ENCODE results near the gene ALDH1L1. TPM values are rescaled to one million over a fixed set of nuclear protein-coding genes. Genes with fewer than 3 reads are reported as not detected.

The ALDH1L1 gene
- polyA plus RNA-seq, 1 donor: 40.4 TPM

DNA sequence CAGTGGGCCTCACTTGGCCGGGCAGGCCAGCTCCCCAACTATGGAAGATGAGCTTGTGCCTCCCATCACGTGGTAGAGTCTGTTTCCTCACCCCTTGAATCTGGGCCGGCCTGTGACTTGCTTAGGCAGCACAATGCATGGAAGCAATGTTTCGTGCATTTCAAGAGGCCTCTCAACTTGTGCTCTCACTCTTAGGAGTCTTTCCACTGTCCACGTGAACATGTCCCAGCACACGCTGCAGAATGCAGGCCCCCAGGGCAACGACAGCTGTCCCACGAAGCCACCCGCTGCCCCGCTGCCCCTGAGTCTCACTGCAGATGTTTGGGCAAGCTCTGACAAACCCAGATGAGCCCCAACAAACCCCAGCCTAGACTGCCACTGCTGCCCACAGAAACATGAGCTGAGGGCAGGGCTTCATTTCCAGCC, 69.2 kb downstream of the ALDH1L1 start:
- H3K9me3 ChIP-seq (ENCODE audit: control insufficient read depth, low read depth, low read length): no peaks in the 10 kb centered on the region
- no peak overlapping the region for H3K27ac ChIP-seq (ENCODE audit: low read length)
- no CpG with 5 or more reads among the region's 10 CpGs for WGBS (ENCODE audit: insufficient coverage, low lambda C conversion rate)
- H3K4me1 ChIP-seq (ENCODE audit: control insufficient read depth, insufficient read depth, low read length): no peaks in the 10 kb centered on the region
- peaks cover 49% of the 10 kb centered on the region for H3K36me3 ChIP-seq (ENCODE audit: control insufficient read depth, insufficient read depth, low read length)
- H3K27me3 ChIP-seq (ENCODE audit: control insufficient read depth, insufficient read depth, low read length): no peaks in the 10 kb centered on the region
- H3K4me3 ChIP-seq (ENCODE audit: low read length): no peak overlapping the region
- DNase-seq: no peak

DNA sequence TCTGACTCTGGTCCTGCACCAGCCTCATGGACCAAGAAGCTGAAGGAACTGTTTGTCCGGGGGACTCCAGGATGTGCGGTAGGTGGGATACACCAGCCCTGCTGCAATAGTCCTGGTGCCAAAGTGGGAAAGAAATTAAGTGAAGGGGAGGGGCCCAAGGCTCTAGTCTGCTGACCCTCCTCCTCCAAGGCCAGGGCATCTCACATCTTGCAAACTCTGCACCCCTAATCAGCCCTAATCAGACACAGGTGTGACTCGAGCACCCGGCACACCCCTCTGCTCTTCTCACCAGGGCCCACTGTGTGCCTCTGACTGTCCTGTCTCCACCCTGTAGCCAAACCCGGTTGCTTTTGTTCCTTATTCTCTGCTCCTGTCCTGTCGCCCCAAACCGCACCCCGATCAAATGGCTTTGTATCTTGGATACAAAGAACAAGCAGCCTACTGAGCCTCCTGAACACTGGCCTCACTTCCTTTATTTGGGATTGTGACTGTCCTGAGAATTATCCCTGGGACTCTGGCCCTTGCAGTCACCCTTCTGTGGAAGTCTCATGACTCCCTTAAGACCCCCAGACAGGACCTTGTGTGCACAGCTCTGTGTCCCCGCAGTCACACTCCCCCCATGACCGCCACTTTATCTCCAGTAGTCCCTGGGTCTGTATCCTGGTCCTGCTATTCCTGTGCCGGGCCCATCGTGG, 69.8 kb downstream of the ALDH1L1 start:
- no peaks in the 10 kb centered on the region for H3K4me1 ChIP-seq (ENCODE audit: control insufficient read depth, insufficient read depth, low read length)
- no CpG with 5 or more reads among the region's 12 CpGs for WGBS (ENCODE audit: insufficient coverage, low lambda C conversion rate)
- no peak for DNase-seq
- H3K27ac ChIP-seq (ENCODE audit: low read length): no peak overlapping the region
- no peaks in the 10 kb centered on the region for H3K27me3 ChIP-seq (ENCODE audit: control insufficient read depth, insufficient read depth, low read length)
- no peaks in the 10 kb centered on the region for H3K9me3 ChIP-seq (ENCODE audit: control insufficient read depth, low read depth, low read length)
- H3K4me3 ChIP-seq (ENCODE audit: low read length): no peak overlapping the region
- peaks cover 54% of the 10 kb centered on the region for H3K36me3 ChIP-seq (ENCODE audit: control insufficient read depth, insufficient read depth, low read length)

DNA sequence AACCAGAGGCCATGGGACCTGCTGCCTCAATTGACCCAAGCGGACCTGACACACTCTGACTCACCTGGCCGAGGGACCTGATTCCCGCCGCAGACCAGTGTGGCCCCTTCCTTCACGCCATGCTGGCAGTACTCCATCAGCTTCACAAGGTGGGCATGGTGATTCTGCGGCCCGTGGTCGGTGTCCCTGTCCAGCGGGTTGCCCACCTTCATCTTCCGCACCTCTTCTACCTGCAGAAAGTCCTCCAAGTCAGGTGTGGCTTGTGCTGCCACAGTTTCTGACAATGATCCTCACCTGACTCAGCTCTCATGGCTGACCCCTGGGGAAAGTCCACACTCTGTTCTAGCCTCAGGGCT, 70.5 kb downstream of the ALDH1L1 start:
- H3K4me3 ChIP-seq (ENCODE audit: low read length): no peak overlapping the region
- no CpG with 5 or more reads among the region's 10 CpGs for WGBS (ENCODE audit: insufficient coverage, low lambda C conversion rate)
- no peaks in the 10 kb centered on the region for H3K9me3 ChIP-seq (ENCODE audit: control insufficient read depth, low read depth, low read length)
- H3K27ac ChIP-seq (ENCODE audit: low read length): no peak overlapping the region
- H3K36me3 ChIP-seq (ENCODE audit: control insufficient read depth, insufficient read depth, low read length): peaks cover 56% of the 10 kb centered on the region
- no peaks in the 10 kb centered on the region for H3K27me3 ChIP-seq (ENCODE audit: control insufficient read depth, insufficient read depth, low read length)
- DNase-seq: no peak
- H3K4me1 ChIP-seq (ENCODE audit: control insufficient read depth, insufficient read depth, low read length): no peaks in the 10 kb centered on the region

DNA sequence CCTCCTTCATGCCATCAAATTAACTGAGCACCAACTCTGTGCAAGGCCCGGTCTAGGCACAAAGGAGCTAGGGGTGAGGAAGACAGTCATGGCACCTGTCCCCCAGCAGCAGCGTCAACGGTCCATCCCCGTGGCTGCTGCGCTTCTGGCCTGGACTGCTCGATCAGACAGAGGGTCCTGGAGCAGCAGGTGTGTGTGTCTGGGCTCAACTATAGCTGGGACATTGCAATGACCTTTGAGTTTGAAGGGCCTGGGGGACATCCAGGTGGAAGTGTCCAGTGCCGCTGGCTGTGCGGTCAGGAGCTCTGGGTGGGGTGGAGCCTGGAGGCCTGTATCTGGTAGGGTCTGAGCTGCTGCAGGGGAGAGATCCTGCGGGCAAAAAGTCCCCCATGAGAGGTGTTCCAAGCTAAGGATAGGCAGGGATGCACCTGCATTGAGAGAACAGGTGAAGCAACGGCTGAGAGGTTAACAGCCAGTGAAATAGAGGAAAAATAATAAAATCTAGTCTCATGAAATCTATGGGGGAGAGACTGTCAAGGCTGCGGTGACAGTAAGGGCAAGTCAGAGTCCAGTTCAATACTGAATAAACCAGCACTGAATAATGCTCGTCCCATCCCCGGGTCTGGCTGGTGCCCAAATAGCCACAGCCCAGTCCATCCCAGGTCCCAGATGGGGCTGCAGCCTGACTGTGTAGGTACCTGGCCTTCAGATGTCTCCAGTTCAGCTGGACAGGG, 71.1 kb downstream of the ALDH1L1 start:
- 100% methylated on average over 1 of the region's 13 CpGs for WGBS (ENCODE audit: insufficient coverage, low lambda C conversion rate)
- Histone ChIP-seq H3K36me3 (ENCODE audit: control insufficient read depth, insufficient read depth, low read length) (peaks cover 59% of the 10 kb centered on the region), H3K4me1 (ENCODE audit: control insufficient read depth, insufficient read depth, low read length) (no peaks in the 10 kb centered on the region), H3K9me3 (ENCODE audit: control insufficient read depth, low read depth, low read length) (no peaks in the 10 kb centered on the region), H3K27ac (ENCODE audit: low read length) (no peak overlapping the region), H3K4me3 (ENCODE audit: low read length) (no peak overlapping the region), H3K27me3 (ENCODE audit: control insufficient read depth, insufficient read depth, low read length) (no peaks in the 10 kb centered on the region)
- no peak for DNase-seq

DNA sequence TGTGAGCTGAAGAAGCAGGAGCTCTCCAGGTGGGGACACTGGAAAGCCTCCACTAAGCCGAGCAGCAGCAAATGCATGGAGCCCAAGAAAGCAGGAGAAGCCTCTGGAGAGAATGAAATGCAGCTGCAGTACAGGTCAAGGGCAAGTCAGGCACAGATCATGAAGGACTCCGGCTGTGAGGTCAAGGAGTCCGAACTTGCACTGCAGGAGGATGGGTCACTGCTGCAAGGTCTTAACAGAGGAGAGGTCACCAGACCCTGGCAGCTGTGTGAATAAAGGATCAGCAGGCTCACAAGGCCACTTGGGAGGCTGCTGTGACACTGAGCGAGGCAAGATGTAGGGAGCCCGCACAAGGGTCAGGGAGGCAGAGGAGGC, 71.7 kb downstream of the ALDH1L1 start:
- no peaks in the 10 kb centered on the region for H3K27me3 ChIP-seq (ENCODE audit: control insufficient read depth, insufficient read depth, low read length)
- H3K36me3 ChIP-seq (ENCODE audit: control insufficient read depth, insufficient read depth, low read length): peaks cover 61% of the 10 kb centered on the region
- no peak overlapping the region for H3K4me3 ChIP-seq (ENCODE audit: low read length)
- no peak for DNase-seq
- H3K27ac ChIP-seq (ENCODE audit: low read length): no peak overlapping the region
- no peaks in the 10 kb centered on the region for H3K9me3 ChIP-seq (ENCODE audit: control insufficient read depth, low read depth, low read length)
- WGBS (ENCODE audit: insufficient coverage, low lambda C conversion rate): no CpG with 5 or more reads among the region's 5 CpGs
- no peaks in the 10 kb centered on the region for H3K4me1 ChIP-seq (ENCODE audit: control insufficient read depth, insufficient read depth, low read length)

DNA sequence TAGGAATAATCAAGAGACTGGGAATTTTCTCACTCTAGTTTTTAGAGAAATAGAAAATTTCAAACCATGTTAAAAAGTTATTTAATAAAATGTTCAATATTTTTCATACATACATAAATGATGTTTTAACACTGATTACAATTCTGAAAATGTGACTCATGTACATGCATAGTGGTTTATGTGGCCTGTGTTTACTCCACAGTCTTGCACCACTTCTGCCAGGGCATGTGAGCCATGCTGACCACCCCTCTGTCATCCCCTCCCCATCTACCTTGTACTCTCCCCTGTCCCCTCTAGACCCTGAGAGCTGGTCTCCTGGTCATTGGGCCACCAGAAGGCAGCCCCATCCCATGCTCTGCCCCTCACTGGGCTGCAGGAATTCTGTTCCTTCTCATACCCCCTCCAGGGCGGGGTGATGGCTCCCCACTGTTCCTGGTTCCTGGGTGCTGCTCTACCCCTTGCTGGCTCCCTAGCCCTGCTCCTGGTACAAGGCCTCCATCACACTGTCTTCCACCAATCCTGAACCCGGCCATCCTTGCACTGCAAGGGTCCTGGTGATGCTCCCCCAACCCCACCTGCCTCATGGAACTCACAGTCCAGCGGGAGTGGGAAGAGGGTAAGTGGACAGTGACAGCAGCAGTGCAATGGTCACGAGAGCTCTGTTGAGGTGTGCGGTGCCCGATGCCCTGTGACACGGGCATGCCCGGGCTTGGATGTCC, 72.3 kb downstream of the ALDH1L1 start:
- no peak overlapping the region for H3K27ac ChIP-seq (ENCODE audit: low read length)
- no peaks in the 10 kb centered on the region for H3K9me3 ChIP-seq (ENCODE audit: control insufficient read depth, low read depth, low read length)
- DNase-seq: no peak
- H3K36me3 ChIP-seq (ENCODE audit: control insufficient read depth, insufficient read depth, low read length): peaks cover 61% of the 10 kb centered on the region
- no peaks in the 10 kb centered on the region for H3K27me3 ChIP-seq (ENCODE audit: control insufficient read depth, insufficient read depth, low read length)
- WGBS (ENCODE audit: insufficient coverage, low lambda C conversion rate): no CpG with 5 or more reads among the region's 8 CpGs
- H3K4me3 ChIP-seq (ENCODE audit: low read length): no peak overlapping the region
- no peaks in the 10 kb centered on the region for H3K4me1 ChIP-seq (ENCODE audit: control insufficient read depth, insufficient read depth, low read length)

DNA sequence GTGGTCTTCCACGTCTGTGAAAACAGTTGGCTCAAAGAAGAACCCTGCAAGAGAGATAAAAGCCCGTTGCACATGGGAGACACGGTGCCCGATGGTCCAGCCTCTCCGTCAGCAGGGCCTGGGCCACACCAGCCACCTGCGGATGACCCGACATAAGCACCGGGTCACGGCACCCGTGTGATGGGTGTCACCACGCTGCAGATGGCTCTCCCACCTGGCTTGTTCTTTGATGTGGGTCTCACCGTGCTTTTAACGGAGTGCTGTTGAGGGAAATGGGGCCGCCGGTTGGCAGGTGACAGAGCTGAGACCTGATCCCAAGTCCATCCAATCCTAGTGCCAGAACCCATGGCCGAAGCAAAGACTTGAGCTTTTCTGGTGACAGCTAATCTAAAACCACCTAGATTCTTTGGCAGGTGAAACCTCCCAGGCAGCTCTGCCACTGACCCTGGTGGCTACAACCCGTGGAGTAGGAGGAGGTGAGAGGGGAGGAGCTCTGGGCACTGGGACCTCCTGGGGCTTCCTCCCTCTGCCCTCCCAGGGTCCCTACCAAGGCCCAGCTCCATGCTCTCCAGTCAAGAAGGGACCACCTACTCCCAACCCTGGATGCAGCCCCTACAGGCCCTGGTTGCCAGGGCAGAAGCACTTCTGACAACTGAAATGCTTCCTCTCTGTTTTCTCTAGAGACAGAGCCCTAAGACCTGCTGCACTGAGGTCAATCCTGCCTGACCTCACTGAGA, 73.0 kb downstream of the ALDH1L1 start:
- Histone ChIP-seq H3K4me3 (ENCODE audit: low read length) (no peak overlapping the region), H3K36me3 (ENCODE audit: control insufficient read depth, insufficient read depth, low read length) (peaks cover 60% of the 10 kb centered on the region), H3K9me3 (ENCODE audit: control insufficient read depth, low read depth, low read length) (no peaks in the 10 kb centered on the region), H3K4me1 (ENCODE audit: control insufficient read depth, insufficient read depth, low read length) (no peaks in the 10 kb centered on the region), H3K27ac (ENCODE audit: low read length) (no peak overlapping the region), H3K27me3 (ENCODE audit: control insufficient read depth, insufficient read depth, low read length) (no peaks in the 10 kb centered on the region)
- no peak for DNase-seq
- WGBS (ENCODE audit: insufficient coverage, low lambda C conversion rate): no CpG with 5 or more reads among the region's 17 CpGs

DNA sequence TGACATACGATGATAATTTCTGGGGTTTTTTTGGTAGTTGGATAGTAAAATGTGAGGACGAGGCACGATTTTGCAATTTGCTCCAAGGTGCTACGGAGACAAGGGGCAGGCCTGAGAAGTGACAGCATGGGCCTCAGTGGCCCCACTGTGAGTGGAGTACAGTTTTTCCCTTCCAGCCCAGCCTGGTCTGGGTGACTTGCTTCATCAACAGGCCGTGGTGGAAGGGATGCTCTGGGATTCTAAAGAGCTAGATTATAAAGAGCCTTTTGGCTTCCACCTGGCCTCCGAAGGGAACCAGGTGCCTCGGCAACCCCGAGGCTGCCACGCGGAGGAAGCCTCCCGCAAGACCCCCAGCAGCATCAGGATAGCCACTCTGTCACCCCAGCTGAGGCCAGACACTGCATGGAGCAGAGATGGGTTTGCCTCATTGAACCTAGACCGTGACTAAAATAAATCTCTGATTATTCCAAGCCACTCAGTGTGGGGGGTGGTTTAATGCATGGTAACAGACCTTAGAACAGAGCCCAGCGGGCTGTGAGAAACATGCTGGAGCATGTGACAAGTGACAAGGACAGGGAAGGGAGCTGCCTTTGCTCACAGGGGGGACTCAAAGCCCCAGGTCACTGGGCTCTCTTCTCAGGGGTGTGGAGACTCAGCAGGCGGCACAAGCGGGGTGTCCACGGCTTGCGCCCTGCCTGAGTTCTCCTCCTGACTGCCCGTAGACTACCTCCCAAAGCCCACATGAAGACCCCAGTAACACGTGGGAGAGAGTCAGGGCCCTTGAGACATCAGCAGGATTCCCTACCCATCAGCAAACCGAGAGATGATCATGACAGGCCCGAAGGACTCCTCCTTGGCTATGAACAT, 73.8 kb downstream of the ALDH1L1 start:
- Histone ChIP-seq H3K4me3 (ENCODE audit: low read length) (no peak overlapping the region), H3K9me3 (ENCODE audit: control insufficient read depth, low read depth, low read length) (no peaks in the 10 kb centered on the region), H3K27ac (ENCODE audit: low read length) (no peak overlapping the region), H3K4me1 (ENCODE audit: control insufficient read depth, insufficient read depth, low read length) (no peaks in the 10 kb centered on the region), H3K36me3 (ENCODE audit: control insufficient read depth, insufficient read depth, low read length) (peaks cover 55% of the 10 kb centered on the region), H3K27me3 (ENCODE audit: control insufficient read depth, insufficient read depth, low read length) (no peaks in the 10 kb centered on the region)
- no CpG with 5 or more reads among the region's 21 CpGs for WGBS (ENCODE audit: insufficient coverage, low lambda C conversion rate)
- no peak for DNase-seq

DNA sequence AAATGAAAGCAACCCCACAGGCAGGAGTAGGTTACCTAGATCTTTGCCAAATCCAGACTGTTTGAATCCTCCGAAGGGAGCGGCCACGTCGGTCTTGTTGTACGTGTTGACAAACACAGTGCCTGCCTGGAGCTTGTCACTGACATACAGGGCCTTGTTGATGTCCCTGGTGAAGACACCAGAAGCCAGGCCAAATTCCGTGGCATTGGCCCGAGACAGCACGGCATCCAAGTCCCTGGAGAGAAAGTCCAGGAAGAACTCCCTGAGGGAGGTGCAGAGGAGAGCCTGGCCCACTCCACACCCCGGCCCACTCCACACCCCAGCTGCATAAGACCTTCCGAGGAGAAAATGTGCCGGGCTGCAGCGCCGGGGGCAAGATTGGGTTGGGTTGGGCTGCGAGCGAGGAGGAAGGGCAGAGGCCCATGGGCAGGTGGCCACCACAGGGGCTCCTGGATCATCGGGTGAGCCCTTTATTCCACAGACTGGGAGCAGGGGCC, 74.6 kb downstream of the ALDH1L1 start:
- Histone ChIP-seq H3K9me3 (ENCODE audit: control insufficient read depth, low read depth, low read length) (no peaks in the 10 kb centered on the region), H3K27me3 (ENCODE audit: control insufficient read depth, insufficient read depth, low read length) (no peaks in the 10 kb centered on the region), H3K36me3 (ENCODE audit: control insufficient read depth, insufficient read depth, low read length) (peaks cover 54% of the 10 kb centered on the region), H3K4me1 (ENCODE audit: control insufficient read depth, insufficient read depth, low read length) (no peaks in the 10 kb centered on the region), H3K27ac (ENCODE audit: low read length) (no peak overlapping the region), H3K4me3 (ENCODE audit: low read length) (no peak overlapping the region)
- no CpG with 5 or more reads among the region's 16 CpGs for WGBS (ENCODE audit: insufficient coverage, low lambda C conversion rate)
- DNase-seq: no peak
